ENCODE measurements around the gene REEP1.
"Not testable (repeated sequence)": the region's sequence is repeated elsewhere in the genome, so short reads cannot be mapped to it uniquely, and the experiment has no call there.

Gene REEP1

GRCh38 chr2:86243950-86244733 lies 93.3 kb downstream of the REEP1 start:
- DNase-seq (ENCODE audit: low read depth): no peak

DNA sequence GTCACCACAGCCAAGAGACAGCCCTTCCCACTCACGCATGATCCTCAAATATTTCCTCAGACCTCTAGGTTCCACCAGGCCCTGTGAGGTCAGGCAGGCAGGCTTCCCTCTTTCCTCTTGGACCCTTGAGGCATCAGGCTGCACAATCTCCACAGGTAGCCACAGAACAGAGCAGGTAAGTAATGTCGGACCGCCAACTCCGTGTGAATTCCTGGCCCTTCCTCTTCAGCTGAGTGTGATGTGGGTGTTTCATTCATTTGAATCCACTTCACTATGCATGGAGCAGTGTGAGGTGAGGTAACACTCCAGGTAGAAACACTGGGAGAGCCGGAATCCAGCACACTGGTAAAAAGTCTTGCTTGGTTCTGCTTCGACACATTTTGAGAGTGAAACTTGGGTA lies 94.2 kb downstream of the REEP1 start:
- DNase-seq (ENCODE audit: low read depth): no peak

GRCh38 chr2:86241611-86242010 lies 95.8 kb downstream of the REEP1 start:
- no peak for DNase-seq (ENCODE audit: low read depth)

DNA sequence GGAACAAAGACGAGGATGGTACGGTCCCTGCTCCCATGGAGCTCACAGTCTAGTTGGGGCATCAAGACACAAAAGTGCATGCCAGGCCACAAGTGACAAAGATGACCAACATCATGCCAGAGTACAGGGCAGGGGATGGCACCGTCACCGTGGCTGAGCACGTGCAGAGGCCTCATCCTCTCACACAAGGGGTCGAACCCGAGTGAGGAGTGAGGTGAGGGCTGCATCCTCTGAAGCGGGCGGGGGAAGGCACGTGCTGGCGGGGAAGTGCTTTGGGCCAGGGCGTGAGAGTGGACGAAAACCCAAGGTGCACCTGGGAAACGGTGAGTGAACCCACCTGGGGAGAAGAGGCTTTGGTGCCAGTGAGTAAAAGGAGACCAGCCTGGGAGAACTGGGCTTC lies 97.2 kb downstream of the REEP1 start:
- DNase-seq (ENCODE audit: low read depth): no peak

DNA sequence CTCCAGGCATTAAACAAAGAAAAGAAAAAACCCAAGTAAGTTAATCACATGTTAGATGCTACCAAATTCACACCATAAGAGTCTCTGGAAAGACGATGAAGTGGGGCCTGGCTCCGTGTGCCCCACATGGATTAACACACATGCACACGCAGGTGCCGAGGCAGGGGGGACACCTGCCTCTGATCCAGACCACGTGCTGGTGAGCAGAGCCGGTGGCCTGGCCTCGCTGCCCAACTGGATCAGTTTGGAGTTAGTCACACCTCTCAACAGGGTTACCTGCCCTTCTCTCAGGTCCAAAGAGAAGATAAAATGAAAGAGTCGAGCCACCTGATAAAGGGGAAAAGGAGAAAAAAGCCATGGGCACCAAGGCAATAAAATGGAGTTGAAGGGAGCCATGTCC lies 97.7 kb downstream of the REEP1 start:
- no peak for DNase-seq (ENCODE audit: low read depth)

DNA sequence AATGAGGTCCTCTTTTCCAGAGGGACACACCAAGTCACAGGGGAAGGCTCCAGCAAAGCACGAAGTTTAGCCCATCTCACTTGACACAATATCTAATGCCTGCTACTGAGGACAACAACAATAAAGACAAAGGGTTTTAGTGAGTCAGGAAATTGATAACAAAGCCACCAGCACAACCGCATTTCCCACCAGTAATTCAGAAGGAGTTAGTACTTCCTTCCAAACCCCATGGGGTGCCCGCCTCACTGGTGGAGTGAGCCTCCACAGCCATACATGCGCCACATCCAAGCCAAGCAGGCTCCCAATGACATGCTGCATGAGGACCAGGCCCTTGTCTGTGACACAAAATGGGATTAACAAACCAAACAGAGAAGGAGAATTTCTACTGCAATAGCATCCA lies 98.1 kb downstream of the REEP1 start:
- no peak for DNase-seq (ENCODE audit: low read depth)

DNA sequence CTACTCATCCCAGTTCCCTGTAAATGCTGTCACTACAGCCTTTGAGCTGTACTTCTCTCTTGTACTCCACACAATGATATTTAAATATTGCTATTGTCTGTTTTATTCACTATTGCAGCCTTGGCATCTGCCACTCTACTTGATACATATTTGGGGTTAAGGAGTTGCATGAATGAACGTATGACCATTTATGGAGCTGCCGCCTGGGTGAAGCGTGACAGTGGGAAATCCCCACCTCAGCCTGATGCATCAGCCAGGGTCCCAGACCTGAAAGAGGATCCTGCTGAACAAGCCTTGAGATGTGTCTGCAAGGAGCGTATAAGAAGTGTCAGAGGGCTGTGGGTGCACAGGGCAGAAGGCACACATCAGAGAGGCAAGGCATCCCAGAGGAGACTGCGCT lies 99.1 kb downstream of the REEP1 start:
- no peak for DNase-seq (ENCODE audit: low read depth)

GRCh38 chr2:86237172-86237571 lies 100.3 kb downstream of the REEP1 start:
- no peak for DNase-seq (ENCODE audit: low read depth)

GRCh38 chr2:86235196-86235980 lies 102.0 kb downstream of the REEP1 start:
- DNase-seq (ENCODE audit: low read depth): no peak

GRCh38 chr2:86234563-86235131 lies 102.8 kb downstream of the REEP1 start:
- DNase-seq (ENCODE audit: low read depth): no peak

DNA sequence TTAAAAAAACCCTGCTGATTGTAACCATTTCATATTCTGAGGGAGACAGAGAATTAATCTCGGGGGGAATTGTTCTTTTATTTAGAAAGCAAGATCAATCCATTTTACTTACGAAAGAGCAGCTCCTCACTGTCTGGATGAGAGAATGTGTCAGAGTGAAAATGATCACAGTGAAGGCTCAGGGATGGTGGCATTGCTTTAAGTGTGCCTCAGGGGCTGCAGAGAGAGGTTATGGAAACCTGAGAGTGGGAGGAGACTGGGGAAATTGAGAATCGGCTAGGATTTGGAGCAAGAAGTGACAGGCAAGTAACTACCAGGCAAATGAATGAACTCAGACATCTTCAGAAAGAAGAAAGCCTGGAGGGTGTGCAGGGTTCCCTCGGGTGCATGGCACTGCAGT lies 104.0 kb downstream of the REEP1 start:
- no peak for DNase-seq (ENCODE audit: low read depth)

- no peak for DNase-seq (ENCODE audit: low read depth)
These were observed 104.5 kb downstream of the REEP1 start for GRCh38 chr2:86232910-86233309.

- DNase-seq (ENCODE audit: low read depth): no peak
These were observed 105.0 kb downstream of the REEP1 start for GRCh38 chr2:86232373-86232784.

GRCh38 chr2:86231680-86232372 lies 105.6 kb downstream of the REEP1 start:
- DNase-seq (ENCODE audit: low read depth): no peak

- DNase-seq (ENCODE audit: low read depth): no peak
These were observed 106.5 kb downstream of the REEP1 start for GRCh38 chr2:86230961-86231360.

DNA sequence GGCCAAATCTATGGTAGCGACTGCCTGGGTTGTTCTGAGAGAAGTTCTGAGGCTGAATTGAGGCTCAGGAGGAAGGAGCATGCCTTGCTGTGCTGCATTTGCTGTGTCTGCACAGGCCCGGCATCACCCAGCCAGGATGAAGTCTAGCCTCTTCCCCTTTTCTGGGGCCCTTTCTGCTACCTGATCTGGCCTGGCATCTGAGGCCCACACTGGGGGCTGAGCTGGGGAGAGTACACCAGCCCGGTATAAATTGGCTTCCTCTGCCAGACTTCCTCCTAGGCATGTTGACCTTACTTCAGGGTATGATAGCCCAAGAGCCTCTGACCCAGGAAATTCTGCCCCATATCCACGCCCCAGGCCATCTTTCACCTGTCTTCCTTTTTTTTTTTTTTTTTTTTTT lies 108.2 kb downstream of the REEP1 start:
- no peak for DNase-seq (ENCODE audit: low read depth)

DNA sequence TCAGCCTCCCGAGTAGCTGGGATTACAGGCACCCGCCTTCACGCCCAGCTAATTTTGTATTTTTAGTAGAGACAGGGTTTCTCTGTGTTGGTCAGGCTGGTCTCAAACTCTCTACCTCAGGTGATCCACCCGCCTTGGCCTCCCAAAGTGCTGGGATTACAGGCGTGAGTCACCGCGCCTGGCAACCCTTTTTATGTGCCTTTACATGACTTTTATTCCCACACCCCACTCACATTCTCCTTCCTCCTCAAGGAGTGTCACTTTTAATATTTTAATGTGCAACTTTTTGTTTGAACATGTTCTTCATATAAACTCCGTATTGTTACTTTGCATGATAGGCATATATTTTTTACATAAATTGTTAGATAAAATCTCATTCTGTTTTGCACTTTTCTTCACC lies 108.9 kb downstream of the REEP1 start:
- DNase-seq (ENCODE audit: low read depth): not testable (repeated sequence)

- no peak for DNase-seq (ENCODE audit: low read depth)
These were observed 109.7 kb downstream of the REEP1 start for GRCh38 chr2:86227685-86228084.

DNA sequence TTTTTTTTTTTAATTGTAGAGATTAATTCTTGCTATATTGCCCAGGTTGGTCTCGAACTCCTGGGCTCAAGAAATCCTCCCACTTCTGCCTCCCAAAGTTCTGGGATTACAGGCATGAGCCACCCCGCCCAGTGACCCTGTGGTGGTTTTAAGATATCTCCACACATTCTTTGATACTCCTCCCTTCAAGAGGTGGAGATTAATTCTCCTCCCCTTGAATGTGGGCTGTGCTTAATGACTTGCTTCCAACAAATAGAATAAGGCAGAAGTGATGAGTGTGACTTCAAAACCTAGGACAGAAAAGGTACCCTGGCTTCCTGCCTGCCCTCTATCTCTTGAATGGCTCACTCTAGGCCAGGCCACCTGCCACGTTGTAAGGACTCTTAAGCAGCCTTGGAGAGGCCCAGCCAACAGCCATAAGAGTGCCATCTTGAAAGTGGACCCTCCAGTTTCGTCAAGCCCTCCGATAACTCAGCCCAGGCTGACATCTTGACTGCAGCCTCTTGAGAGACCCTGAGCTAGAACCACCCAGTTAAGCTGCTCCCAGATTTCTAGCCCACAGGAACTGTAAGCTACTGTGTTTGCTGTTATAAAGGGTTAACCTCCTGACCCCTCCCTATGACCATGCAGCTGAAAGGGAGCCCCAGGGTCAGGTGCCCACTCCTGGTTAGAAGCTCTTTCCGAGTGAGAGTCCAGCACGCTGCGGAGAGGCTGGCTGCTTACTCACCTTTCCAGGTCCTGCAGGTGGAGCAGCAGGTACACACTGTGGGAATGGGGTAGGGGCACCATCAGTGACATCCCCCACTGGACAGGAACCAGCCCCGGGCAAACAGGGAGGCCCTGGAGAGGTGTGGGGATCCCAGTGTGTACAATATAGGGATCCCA lies 110.5 kb downstream of the REEP1 start:
- DNase-seq (ENCODE audit: low read depth): no peak

DNA sequence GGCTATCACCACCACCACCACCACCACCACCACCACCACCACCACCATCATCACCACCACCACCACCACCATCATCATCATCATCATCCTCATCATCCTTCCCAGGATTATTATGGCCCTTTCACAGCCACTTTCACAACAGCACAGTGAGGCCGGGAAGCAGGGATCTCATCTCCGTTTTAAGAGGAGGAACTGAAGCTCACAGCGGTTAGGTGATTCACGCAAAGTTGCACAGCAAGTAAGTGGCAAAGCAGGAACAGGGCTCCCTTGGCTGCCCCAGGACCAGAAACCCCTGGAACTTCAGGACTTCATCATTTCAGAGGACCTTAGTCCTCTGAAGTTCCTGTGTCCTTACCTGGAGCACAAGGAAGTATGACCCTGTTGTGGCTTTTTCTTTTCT lies 111.4 kb downstream of the REEP1 start:
- DNase-seq (ENCODE audit: low read depth): no peak

GRCh38 chr2:86225581-86225980 lies 111.8 kb downstream of the REEP1 start:
- no peak for DNase-seq (ENCODE audit: low read depth)
